ENCODE results near the gene WNT2B.

WNT2B gene

DNA sequence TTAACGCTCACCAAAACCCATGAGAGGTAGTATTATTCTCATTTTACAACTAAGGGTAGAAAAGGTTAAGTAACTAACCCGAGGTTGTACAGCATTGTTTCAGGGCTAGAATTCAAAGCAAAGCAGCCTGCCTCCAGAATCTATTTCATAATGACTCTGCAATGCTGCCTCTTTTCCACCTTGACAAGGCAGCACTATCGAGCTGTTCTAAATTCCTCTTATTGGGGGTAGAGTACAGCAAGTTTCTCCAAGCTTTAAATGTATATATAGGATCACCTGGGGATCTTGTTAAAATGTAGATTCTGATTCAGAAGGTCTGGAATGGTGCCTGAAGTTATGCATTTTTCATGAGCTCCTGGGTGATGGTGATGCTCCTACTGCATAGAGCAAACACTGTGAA is 30.1 kb downstream of the WNT2B start:
- Histone ChIP-seq H3K36me3 (ENCODE audit: control insufficient read depth, insufficient read depth, low read length) (peaks cover 4% of the 10 kb centered on the region), H3K27ac (ENCODE audit: insufficient read depth, low read depth, low read length, poor library complexity, severe bottlenecking) (no peak overlapping the region), H3K4me1 (ENCODE audit: control insufficient read depth, insufficient read depth, low read length) (no peaks in the 10 kb centered on the region), H3K27me3 (ENCODE audit: control insufficient read depth, insufficient read depth, low read length, poor library complexity, severe bottlenecking) (no peaks in the 10 kb centered on the region), H3K9me3 (ENCODE audit: control insufficient read depth, low read length) (no peaks in the 10 kb centered on the region), H3K4me3 (ENCODE audit: insufficient read depth, low read depth, low read length) (no peak overlapping the region)
- WGBS, 2 experiments = 97 to 100% methylated on average over 2 to 3 of the region's 3 CpGs

GRCh38 chr1:112540226-112540794 is 31.5 kb downstream of the WNT2B start:
- H3K9me3 ChIP-seq (ENCODE audit: control insufficient read depth, low read length) = no peaks in the 10 kb centered on the region
- no peaks in the 10 kb centered on the region for H3K27me3 ChIP-seq (ENCODE audit: control insufficient read depth, insufficient read depth, low read length, poor library complexity, severe bottlenecking)
- 100% methylated on average over 1 of the region's 1 CpG; no CpG with 5 or more reads in 1 of the 2 experiments for WGBS, 2 experiments
- peaks cover 4% of the 10 kb centered on the region for H3K36me3 ChIP-seq (ENCODE audit: control insufficient read depth, insufficient read depth, low read length)
- no peaks in the 10 kb centered on the region for H3K4me1 ChIP-seq (ENCODE audit: control insufficient read depth, insufficient read depth, low read length)
- no peak overlapping the region for H3K27ac ChIP-seq (ENCODE audit: insufficient read depth, low read depth, low read length, poor library complexity, severe bottlenecking)
- H3K4me3 ChIP-seq (ENCODE audit: insufficient read depth, low read depth, low read length) = no peak overlapping the region

DNA sequence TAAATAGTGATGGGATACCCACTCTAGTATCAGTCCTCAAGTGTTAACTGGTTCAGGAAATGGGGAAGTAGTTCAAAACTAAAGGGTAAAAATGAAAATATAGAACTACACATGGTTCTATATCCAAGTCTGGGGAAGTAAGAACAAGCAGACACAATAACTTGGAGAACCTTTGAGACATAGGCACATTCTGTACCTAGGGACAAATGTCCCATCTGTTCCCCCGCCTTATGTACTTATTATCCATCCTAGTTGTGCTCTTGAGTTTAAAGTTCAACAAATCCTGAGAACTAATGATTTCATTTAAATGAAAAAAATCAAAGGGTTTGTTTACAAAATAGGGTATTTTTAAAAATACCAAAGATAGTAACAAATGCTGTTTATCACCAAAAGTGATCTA is 32.5 kb downstream of the WNT2B start:
- Histone ChIP-seq H3K27ac (ENCODE audit: insufficient read depth, low read depth, low read length, poor library complexity, severe bottlenecking) (no peak overlapping the region), H3K27me3 (ENCODE audit: control insufficient read depth, insufficient read depth, low read length, poor library complexity, severe bottlenecking) (no peaks in the 10 kb centered on the region), H3K9me3 (ENCODE audit: control insufficient read depth, low read length) (no peaks in the 10 kb centered on the region), H3K4me3 (ENCODE audit: insufficient read depth, low read depth, low read length) (no peak overlapping the region), H3K36me3 (ENCODE audit: control insufficient read depth, insufficient read depth, low read length) (peaks cover 4% of the 10 kb centered on the region), H3K4me1 (ENCODE audit: control insufficient read depth, insufficient read depth, low read length) (no peaks in the 10 kb centered on the region)
- 100% methylated on average over 1 of the region's 1 CpG; no CpG with 5 or more reads in 1 of the 2 experiments for WGBS, 2 experiments

DNA sequence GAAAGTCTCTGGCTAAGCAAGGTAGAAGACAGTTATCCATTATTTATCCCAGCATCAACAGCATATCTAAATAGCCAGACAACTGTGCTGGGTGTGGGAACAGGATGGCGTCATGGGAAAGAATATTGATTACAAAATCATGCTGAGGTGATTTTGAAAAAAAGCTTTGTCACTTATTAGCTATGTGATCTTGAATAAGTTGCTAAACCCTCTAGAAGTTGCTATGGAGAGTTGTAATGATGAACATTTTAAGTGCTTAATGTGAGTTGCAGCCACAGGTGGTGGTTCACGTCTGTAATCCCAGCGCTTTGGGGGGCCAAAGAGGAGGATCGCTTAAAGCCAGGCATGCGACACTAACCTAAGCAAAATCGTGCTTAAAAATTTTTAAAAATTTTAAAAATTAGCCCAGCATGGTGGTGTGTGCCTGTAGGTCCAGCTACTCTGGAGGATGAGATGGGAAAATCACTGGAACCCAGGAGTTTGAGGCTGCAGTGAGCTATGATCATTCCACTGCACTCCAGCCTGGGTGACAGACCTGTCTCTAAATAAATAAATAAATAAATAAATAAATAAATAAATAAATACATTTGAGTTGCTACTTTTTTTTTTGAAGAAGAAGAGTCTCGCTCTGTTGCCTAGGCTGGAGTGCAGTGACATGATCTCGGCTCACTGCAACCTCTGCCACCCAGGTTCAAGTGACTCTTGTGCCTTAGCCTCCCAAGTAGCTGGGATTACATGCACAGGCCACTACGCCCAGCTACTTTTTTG is 33.6 kb downstream of the WNT2B start:
- Histone ChIP-seq H3K36me3 (ENCODE audit: control insufficient read depth, insufficient read depth, low read length) (peaks cover 4% of the 10 kb centered on the region), H3K4me1 (ENCODE audit: control insufficient read depth, insufficient read depth, low read length) (no peaks in the 10 kb centered on the region), H3K27me3 (ENCODE audit: control insufficient read depth, insufficient read depth, low read length, poor library complexity, severe bottlenecking) (no peaks in the 10 kb centered on the region), H3K9me3 (ENCODE audit: control insufficient read depth, low read length) (no peaks in the 10 kb centered on the region), H3K27ac (ENCODE audit: insufficient read depth, low read depth, low read length, poor library complexity, severe bottlenecking) (no peak overlapping the region), H3K4me3 (ENCODE audit: insufficient read depth, low read depth, low read length) (no peak overlapping the region)
- 93 to 95% methylated on average over 9 of the region's 9 CpGs for WGBS, 2 experiments

- Histone ChIP-seq H3K9me3 (ENCODE audit: control insufficient read depth, low read length) (no peaks in the 10 kb centered on the region), H3K4me3 (ENCODE audit: insufficient read depth, low read depth, low read length) (no peak overlapping the region), H3K27ac (ENCODE audit: insufficient read depth, low read depth, low read length, poor library complexity, severe bottlenecking) (no peak overlapping the region), H3K36me3 (ENCODE audit: control insufficient read depth, insufficient read depth, low read length) (no peaks in the 10 kb centered on the region), H3K27me3 (ENCODE audit: control insufficient read depth, insufficient read depth, low read length, poor library complexity, severe bottlenecking) (no peaks in the 10 kb centered on the region), H3K4me1 (ENCODE audit: control insufficient read depth, insufficient read depth, low read length) (no peaks in the 10 kb centered on the region)
- 90 to 93% methylated on average over 1 of the region's 1 CpG for WGBS, 2 experiments
These were observed 35.4 kb downstream of the WNT2B start for GRCh38 chr1:112544011-112544688.

DNA sequence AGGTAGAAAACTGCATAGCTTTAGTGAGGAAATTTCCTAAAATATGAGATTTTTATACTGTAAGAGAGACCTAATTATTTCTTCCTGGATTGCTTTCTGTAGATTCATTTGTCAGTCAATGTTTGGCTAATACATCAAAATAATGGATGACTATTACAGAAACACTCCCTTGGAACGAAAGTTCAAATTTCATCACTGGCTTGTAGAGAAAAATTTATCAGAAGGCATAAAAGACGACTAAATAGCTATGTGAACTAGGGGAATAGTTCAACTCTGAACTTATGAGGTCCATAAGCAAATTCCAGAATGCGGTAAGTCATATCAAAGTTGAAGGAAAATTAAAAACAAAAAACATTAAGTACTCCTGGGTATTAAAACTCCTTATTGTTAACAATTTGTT is 36.0 kb downstream of the WNT2B start:
- Histone ChIP-seq H3K27me3 (ENCODE audit: control insufficient read depth, insufficient read depth, low read length, poor library complexity, severe bottlenecking) (no peaks in the 10 kb centered on the region), H3K4me3 (ENCODE audit: insufficient read depth, low read depth, low read length) (no peak overlapping the region), H3K4me1 (ENCODE audit: control insufficient read depth, insufficient read depth, low read length) (no peaks in the 10 kb centered on the region), H3K36me3 (ENCODE audit: control insufficient read depth, insufficient read depth, low read length) (no peaks in the 10 kb centered on the region), H3K27ac (ENCODE audit: insufficient read depth, low read depth, low read length, poor library complexity, severe bottlenecking) (no peak overlapping the region), H3K9me3 (ENCODE audit: control insufficient read depth, low read length) (no peaks in the 10 kb centered on the region)
- WGBS, 2 experiments = 95 to 100% methylated on average over 2 to 3 of the region's 3 CpGs

- no peaks in the 10 kb centered on the region for H3K36me3 ChIP-seq (ENCODE audit: control insufficient read depth, insufficient read depth, low read length)
- H3K27me3 ChIP-seq (ENCODE audit: control insufficient read depth, insufficient read depth, low read length, poor library complexity, severe bottlenecking) = no peaks in the 10 kb centered on the region
- 90 to 95% methylated on average over 2 of the region's 2 CpGs for WGBS, 2 experiments
- H3K4me3 ChIP-seq (ENCODE audit: insufficient read depth, low read depth, low read length) = no peak overlapping the region
- H3K27ac ChIP-seq (ENCODE audit: insufficient read depth, low read depth, low read length, poor library complexity, severe bottlenecking) = no peak overlapping the region
- no peaks in the 10 kb centered on the region for H3K9me3 ChIP-seq (ENCODE audit: control insufficient read depth, low read length)
- no peaks in the 10 kb centered on the region for H3K4me1 ChIP-seq (ENCODE audit: control insufficient read depth, insufficient read depth, low read length)
These were observed 37.3 kb downstream of the WNT2B start for GRCh38 chr1:112546076-112546475.

DNA sequence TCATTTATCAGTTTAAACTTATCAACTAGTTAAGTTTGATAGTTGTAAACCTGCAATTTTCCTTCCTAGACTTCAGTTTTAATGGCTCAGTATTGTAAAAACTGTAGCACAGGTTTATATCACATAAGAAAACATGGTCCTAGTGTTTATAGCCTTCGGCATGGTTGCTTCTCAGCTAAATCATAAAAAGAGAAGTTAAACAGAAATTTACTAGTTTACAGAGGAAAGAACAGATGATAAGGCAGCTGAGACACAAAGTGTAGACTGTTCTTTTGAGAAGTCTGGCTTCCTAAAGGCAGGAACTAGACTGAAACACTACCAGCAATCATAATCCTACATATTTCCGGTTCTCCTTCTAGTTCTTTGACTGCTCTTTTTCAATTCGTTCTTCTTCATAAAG is 39.8 kb downstream of the WNT2B start:
- H3K4me1 ChIP-seq (ENCODE audit: control insufficient read depth, insufficient read depth, low read length) = no peaks in the 10 kb centered on the region
- H3K36me3 ChIP-seq (ENCODE audit: control insufficient read depth, insufficient read depth, low read length) = no peaks in the 10 kb centered on the region
- no peak overlapping the region for H3K27ac ChIP-seq (ENCODE audit: insufficient read depth, low read depth, low read length, poor library complexity, severe bottlenecking)
- no peaks in the 10 kb centered on the region for H3K27me3 ChIP-seq (ENCODE audit: control insufficient read depth, insufficient read depth, low read length, poor library complexity, severe bottlenecking)
- H3K4me3 ChIP-seq (ENCODE audit: insufficient read depth, low read depth, low read length) = no peak overlapping the region
- H3K9me3 ChIP-seq (ENCODE audit: control insufficient read depth, low read length) = no peaks in the 10 kb centered on the region
- WGBS, 2 experiments = 96 to 97% methylated on average over 3 of the region's 3 CpGs

DNA sequence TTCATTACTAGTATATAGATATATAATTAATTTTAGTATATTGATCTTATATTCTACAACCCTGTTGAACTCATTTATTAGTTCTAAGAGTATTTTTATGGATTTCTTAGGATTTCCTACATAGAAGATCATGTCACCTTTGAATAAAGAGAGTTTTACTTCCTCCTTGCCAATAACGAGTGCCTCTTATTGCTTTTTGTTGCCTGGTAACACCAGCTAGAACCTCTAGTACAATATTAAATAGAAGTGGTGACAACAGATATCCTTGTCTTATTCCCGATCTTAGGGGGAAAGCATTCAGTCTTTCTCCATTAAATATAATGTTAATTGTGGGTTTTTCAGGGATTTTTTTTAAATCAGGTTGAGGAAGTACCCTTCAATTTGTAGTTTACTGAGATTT is 40.8 kb downstream of the WNT2B start:
- no peak overlapping the region for H3K4me3 ChIP-seq (ENCODE audit: insufficient read depth, low read depth, low read length)
- no peaks in the 10 kb centered on the region for H3K4me1 ChIP-seq (ENCODE audit: control insufficient read depth, insufficient read depth, low read length)
- H3K27ac ChIP-seq (ENCODE audit: insufficient read depth, low read depth, low read length, poor library complexity, severe bottlenecking) = no peak overlapping the region
- no peaks in the 10 kb centered on the region for H3K9me3 ChIP-seq (ENCODE audit: control insufficient read depth, low read length)
- no peaks in the 10 kb centered on the region for H3K36me3 ChIP-seq (ENCODE audit: control insufficient read depth, insufficient read depth, low read length)
- WGBS, 2 experiments = 90 to 100% methylated on average over 1 to 2 of the region's 2 CpGs
- no peaks in the 10 kb centered on the region for H3K27me3 ChIP-seq (ENCODE audit: control insufficient read depth, insufficient read depth, low read length, poor library complexity, severe bottlenecking)

- Histone ChIP-seq H3K4me3 (ENCODE audit: insufficient read depth, low read depth, low read length) (no peak overlapping the region), H3K36me3 (ENCODE audit: control insufficient read depth, insufficient read depth, low read length) (no peaks in the 10 kb centered on the region), H3K9me3 (ENCODE audit: control insufficient read depth, low read length) (no peaks in the 10 kb centered on the region), H3K27me3 (ENCODE audit: control insufficient read depth, insufficient read depth, low read length, poor library complexity, severe bottlenecking) (no peaks in the 10 kb centered on the region), H3K27ac (ENCODE audit: insufficient read depth, low read depth, low read length, poor library complexity, severe bottlenecking) (no peak overlapping the region), H3K4me1 (ENCODE audit: control insufficient read depth, insufficient read depth, low read length) (no peaks in the 10 kb centered on the region)
These were observed 45.6 kb downstream of the WNT2B start for GRCh38 chr1:112554411-112554810.

Measured in ectodermal cell (in vitro differentiated cells).